ENCODE measurements around the gene DESI1.

DESI1 gene

DNA sequence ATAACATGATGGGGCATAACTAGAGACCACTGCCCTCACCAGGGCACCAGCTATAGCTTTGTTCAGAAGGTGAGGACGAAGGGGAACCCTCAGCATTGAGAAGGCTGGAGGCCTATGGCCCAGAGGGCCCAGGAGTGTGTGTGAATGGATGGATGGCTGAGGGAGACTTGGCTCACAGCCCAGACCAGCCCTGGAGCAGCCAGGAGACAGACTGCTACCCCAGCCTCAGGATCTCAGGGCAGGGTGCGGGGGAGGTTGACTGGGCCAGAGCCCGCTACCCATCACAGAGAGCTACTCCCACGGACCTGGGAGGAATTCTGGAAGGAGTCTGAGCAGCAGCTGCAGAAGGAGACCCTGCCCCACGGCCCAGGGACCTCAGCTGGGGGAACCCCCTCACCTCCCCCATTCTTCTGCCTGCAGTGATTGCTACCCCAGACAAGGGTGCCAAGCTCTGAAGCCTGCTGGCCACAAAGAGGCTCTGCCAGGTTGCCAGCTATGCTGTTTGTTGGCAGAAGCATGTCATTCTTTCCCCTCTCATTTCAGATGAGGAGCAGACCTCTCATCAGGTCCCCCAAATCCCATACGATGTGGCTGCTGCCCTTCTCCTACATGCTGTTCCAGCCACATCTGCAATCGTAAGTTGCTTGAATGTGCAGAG is 65.4 kb downstream of the DESI1 start:
- no peak for DNase-seq

- DNase-seq, result no peak
These were observed 68.8 kb downstream of the DESI1 start for GRCh38 chr22:41551877-41552582.

GRCh38 chr22:41550952-41551491 is 69.8 kb downstream of the DESI1 start:
- no peak for DNase-seq

- DNase-seq, result no peak
These were observed 72.0 kb downstream of the DESI1 start for GRCh38 chr22:41548830-41549211.
